Upper lobe of left lung (tissue), 4 donors: ENCODE measurements around the gene ARHGAP8.

Experiments
- CTCF ChIP-seq, 6 experiments: fragments of 450-650 bp in 4 of 6; fragments of 200-600 bp in 2 of 6; sonication (generic) in 2 of 6; IDR thresholded peaks; one replicate each; pipeline ENCODE4 v1.5.1; 2016 to 2019; ENCODE audit warnings: antibody characterized with exemption in 6 of 6
- EP300 ChIP-seq, 4 donors: sonication (generic); formaldehyde crosslinking; IDR thresholded peaks; one replicate each; pipeline ENCODE4 v1.5.1; 2017; ENCODE audit warnings: antibody characterized with exemption in 4 of 4, control low read depth in 2 of 4
- POLR2A ChIP-seq, 4 donors: fragments of 450-650 bp; IDR thresholded peaks; one replicate each; pipeline ENCODE4 v1.5.1; 2016 to 2017; ENCODE audit warnings: antibody characterized with exemption in 4 of 4, mild to moderate bottlenecking in 2 of 4
- POLR2AphosphoS5 ChIP-seq, 2 donors: sonication (generic); formaldehyde crosslinking; IDR thresholded peaks; one replicate each; pipeline ENCODE4 v1.5.1; 2017; ENCODE audit warnings: antibody characterized with exemption in 2 of 2

GRCh38 chr22:44728761-44729324 lies 23.5 kb upstream of the ARHGAP8 start:
- TF ChIP-seq POLR2A (IDR thresholded peaks at IDR 0.05) (no peak), CTCF (IDR thresholded peaks at IDR 0.05) (no peak), POLR2AphosphoS5 (IDR thresholded peaks at IDR 0.05) (no peak), EP300 (IDR thresholded peaks at IDR 0.05) (no peak)
